ENCODE results near the gene PSTPIP1.

The PSTPIP1 gene

GRCh38 chr15:77030048-77030927 is 35.4 kb downstream of the PSTPIP1 start:
- DNase-seq (ENCODE audit: low read depth in 2 of 2): no peak

DNA sequence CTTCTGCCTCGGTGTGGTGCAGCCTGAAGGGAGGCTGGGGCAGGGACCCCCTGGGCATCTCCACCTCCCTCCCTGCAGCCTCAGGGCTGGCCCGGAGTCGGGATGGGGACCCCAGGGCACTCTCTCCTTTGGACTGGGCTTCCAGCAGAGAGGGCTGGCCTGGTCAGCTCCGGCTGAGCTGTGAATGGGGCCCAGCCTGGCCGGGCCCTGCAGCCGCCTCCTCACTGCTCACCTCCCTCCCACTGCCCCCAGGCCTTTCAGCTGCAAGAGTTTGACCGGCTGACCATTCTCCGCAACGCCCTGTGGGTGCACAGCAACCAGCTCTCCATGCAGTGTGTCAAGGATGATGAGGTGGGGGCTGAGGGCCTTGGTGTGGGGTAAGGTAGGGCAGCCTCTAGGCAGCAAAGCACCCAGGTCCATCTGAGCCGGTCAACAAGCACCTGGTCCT is 36.0 kb downstream of the PSTPIP1 start:
- DNase-seq (ENCODE audit: low read depth in 2 of 2): no peak

GRCh38 chr15:77031376-77032050 is 36.6 kb downstream of the PSTPIP1 start:
- no peak for DNase-seq (ENCODE audit: low read depth in 2 of 2)

- DNase-seq (ENCODE audit: low read depth in 2 of 2): no peak
Measured at GRCh38 chr15:77032052-77032646, 37.2 kb downstream of the PSTPIP1 start.

GRCh38 chr15:77032647-77033416 is 37.9 kb downstream of the PSTPIP1 start:
- no peak for DNase-seq (ENCODE audit: low read depth in 2 of 2)

DNA sequence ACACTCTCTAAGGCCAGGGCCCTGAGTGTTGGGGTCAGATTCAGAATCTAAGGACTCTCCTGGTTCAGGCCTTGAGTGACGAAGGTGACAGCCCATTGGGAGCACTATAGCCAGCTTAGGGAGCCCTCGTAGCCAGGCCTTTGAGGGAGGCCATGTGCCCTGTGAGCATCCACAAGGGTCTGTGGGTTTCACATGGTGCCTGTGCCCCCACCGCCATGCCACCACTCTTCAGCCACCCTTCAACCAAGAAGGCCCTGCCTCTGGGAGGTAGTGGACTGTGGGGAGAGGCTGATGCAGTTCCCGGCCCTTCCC is 38.4 kb downstream of the PSTPIP1 start:
- DNase-seq (ENCODE audit: low read depth in 2 of 2): no peak

DNA sequence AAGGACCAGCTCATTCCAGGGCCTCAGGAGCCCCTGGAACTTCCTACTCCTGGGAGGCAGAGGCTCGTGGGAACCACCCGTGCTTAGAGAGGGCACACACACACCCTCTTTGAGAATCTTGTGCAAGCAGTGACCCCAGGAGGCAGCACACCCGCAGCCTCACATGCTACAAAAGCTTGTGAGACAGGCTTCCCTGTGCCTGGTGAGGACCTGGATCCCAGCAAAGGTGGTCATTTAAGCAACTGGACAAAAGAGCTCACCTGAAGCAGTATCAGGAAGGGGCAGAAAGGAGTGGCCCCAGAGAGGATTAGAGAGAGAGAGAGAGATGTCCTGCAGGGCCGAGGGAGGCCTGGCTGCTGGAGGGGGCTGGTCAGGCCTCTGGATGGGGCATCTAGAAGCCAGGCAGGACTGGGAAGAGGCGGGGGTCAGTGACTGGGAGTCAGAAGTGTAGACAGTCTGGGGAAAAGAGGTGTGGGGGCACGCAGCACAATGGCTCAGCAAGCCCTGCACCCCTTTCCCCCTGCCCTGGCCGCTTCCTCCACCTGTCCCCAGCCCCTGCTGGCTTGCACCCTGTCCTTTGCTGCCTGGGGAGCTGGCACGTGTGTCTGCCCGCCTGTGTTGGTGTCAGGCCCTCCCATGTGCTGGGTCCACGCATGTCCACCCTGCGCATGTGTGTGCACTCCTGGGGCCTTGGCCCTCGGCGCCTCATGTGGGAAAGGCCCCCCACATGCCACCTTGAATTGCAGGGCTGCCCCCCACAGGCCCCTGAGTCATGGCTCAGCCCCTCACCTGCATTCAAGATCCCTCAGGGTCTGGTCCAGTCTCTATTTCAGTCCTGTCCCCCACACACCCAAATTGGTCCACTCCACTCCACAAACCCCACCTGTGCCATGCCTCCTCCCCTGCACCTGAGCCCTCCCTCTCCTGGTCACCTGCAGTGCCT is 39.1 kb downstream of the PSTPIP1 start:
- DNase-seq (ENCODE audit: low read depth in 2 of 2): no peak

GRCh38 chr15:77034695-77035489 is 40.0 kb downstream of the PSTPIP1 start:
- peak in 1 of 2 experiments; percentile 40 for DNase-seq (ENCODE audit: low read depth in 2 of 2)

- no peak for DNase-seq (ENCODE audit: low read depth in 2 of 2)
Measured at GRCh38 chr15:77035584-77035983, 40.7 kb downstream of the PSTPIP1 start.

- DNase-seq (ENCODE audit: low read depth in 2 of 2): no peak
Measured at GRCh38 chr15:77035999-77036471, 41.1 kb downstream of the PSTPIP1 start.

DNA sequence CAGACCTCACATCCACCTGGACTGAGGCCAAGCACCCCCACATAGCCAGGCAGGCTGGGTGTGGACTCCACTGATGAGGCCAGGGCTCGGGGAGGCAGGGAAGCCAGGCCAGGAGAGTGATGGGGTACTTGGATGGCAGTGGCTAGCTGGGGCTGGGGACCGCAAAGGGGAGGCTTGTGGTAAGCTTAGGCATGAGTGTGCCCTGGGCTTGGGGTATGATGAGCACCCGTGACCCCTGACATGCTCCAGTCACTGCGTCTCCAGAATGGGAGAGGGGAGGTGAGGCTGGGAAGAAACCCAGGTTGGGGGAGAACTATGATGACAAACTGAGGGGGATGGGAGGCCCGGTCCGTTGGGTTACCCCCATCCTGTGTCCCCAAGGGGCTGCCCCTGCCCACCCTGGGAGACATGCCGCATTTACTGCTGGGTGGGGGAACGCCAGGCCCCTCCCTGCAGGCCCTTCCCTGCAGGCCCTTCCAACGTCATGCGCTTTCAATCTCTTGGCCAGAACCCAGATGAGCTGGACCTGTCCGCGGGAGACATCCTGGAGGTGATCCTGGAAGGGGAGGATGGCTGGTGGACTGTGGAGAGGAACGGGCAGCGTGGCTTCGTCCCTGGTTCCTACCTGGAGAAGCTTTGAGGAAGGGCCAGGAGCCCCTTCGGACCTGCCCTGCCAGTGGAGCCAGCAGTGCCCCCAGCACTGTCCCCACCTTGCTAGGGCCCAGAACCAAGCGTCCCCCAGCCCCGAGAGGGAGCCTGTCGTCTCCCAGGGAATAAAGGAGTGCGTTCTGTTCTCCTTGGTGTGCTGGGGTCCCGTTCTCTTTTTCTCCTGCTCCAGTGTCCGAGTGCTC is 41.8 kb downstream of the PSTPIP1 start:
- no peak for DNase-seq (ENCODE audit: low read depth in 2 of 2)

DNA sequence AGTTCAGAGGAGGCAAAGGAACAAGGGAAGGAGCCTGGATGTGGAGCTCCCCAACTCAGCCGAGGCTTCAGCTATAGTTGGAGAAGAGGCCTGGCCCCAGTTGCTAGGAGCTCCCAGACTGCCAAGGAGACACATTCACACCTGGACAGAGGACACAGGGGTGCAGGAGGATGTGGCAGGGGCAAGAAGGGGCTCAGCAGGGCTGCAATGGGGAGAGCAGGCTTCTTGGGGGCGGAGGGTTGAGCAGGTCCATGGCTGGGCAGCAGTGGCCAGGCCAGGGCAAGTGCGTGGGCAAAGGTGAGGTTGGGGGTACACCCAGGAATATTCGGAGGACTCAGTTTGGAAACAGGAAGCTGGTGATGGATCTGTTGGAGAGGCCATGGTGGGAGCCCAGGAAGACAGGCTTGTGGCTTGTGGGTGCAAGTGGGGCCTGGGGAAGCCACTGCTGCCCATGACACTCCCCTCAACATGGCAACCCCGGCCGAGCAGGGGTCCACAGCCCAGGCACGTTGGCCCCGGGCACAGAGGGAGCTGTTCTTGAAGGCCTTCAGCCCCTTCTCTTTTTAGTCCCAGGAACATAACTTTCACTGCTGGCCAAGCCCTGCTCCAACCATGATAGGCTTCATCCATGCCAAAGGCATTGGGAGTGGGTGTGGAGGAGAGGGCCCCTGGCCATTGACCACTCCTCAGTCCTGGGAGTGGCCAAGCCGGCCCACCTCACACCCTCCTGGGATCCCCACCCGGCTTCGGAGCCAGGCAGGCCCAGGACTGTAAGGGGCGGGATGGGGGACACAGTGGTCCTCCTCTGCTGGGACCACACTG is 42.7 kb downstream of the PSTPIP1 start:
- DNase-seq (ENCODE audit: low read depth in 2 of 2): no peak

DNA sequence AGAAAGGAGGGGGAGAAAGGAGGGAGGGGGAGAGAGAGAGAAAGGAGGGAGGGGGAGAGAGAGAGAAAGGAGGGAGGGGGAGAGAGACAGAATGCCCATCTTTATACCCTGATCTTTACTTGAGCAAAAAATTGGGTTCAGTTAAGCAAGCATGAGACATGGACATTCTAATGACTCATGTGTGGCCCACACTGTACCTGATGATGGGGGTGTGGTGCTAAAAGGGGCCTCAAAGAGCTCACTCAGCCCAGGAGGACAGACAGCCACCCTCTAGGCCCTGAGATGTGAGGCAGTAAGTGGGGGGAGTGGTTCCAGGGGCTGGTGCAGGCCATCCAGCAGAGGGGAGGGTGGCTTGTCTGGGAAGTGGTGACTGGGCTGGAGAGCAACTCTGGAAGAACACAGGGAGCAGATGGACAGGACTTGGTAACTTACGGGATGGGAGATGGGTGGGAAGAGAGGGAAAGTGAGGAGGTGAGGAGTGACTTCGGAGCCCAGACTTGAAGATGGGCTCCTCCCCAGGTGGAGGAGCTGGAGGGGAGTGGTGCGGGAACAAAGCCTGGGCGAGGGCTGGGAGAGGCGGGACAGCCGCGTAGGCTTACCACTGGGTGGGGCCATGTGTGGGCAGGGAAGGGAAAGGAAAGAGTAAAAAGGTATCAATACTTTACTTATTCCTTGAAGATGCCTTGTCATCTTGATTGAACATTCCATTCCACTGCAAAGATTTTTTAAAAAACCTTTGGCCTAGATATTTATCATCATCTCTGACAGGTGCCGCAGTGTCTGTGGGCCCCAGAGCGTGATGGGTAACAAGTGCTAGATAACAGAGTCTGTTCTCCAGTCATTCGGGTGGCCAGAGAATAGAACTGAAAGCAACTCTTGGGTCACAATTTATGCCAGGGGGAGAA is 43.6 kb downstream of the PSTPIP1 start:
- no peak for DNase-seq (ENCODE audit: low read depth in 2 of 2)

DNA sequence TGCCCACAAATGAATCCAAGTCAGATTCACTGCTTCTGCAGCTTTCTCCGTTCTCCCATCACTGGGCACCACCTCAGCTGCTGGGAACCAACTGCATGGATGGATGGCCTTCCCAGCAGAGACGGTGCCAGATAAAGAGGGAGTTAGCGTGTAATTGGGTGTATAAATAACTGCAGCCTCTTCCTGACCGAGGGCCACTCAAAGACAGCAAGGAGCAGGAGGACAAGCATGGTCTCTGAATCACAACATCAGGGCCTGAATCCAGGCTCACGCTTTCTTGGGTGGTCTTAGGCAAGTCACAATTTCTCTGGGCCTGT is 44.2 kb downstream of the PSTPIP1 start:
- DNase-seq (ENCODE audit: low read depth in 2 of 2): no peak

DNA sequence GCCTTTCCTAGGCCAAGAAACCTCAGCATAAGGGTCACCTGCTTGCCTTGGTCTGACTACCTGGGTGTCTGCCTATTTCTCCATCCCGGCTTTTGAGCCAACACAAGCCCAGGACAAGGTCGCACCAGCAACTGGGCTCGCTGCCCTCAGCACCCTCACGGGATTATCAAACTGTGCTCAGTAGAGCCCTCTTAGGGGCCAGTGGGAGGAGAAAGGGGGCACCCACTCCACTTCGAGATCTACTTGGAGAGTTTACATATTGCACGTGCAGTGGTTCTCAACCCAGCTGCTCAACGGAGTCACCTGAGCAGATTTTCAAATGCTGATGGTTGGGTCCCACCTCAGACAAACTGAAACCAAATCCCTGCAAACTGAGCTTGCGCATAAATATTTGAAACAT is 44.9 kb downstream of the PSTPIP1 start:
- DNase-seq (ENCODE audit: low read depth in 2 of 2): no peak

DNA sequence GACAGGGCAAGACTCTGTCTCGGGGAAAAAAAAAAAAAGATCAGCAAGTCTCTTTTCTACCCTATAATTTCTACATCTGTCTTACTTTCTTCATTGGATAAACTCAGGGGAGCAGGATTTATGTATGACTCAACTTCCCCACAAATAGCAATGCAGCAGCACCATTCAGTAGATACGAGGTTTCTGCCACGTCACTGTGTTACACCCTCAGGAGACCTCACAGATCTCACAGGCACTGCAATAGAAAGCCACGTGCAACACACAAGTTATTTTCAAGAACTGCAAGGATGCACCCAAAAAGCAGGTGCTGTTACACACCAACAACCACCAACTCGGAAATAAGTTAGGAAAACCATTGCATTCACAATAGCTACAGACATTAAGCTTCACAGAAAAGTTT is 45.7 kb downstream of the PSTPIP1 start:
- DNase-seq (ENCODE audit: low read depth in 2 of 2): no peak

GRCh38 chr15:77042245-77042919 is 47.5 kb downstream of the PSTPIP1 start:
- DNase-seq (ENCODE audit: low read depth in 2 of 2): no peak
